NCI-H2196 (cell line): ENCODE results near the gene NSMF.

Experiments
- DNase-seq: peaks from one replicate; lab custom pipeline; 2025; ENCODE audit not compliant: unreplicated experiment; lab: John Stamatoyannopoulos, UW

Gene NSMF

DNA sequence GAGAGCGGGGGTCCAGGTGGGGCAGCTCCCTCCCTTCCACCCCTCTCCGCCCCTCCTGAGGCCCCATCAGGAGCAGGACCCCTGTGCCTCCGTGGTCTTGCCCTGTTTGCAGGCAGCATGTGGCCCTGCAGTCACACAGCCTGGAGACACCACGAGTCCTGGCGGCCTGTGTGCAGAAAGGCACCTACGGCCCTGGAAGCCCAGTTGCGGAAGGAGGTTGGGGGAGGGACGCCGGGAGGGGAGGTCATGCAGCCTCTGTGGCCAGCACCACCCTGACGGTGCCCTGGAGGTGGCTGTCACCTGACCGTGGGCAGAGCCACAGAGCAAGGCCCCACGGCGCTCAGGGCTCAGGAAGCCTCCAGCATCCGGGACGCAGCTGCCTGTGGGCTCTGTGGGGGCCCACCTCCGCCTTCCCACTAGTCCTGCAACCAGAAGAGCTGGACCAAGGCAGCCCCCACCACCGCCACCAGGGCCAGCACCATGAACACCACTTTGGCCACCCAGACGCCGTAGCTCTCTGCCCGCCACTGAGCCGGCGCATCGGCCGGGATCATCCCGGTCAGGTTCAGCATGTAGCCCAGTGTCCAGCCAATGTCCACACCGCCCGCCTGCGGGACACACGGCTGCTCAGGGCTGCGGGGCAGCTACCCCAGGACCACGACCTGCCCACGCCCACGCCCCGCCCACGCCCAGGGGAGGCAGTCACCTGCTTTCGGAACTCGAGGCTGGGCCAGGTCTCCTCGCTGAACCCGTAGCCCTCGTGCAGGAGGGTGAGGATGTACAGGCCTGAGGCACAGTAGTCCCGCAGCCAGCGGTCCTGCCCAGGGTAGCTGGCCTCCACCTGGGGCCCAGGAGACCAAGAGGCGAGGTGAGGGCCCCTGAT lies 24.4 kb downstream of the NSMF start:
- DNase-seq: no peak

DNA sequence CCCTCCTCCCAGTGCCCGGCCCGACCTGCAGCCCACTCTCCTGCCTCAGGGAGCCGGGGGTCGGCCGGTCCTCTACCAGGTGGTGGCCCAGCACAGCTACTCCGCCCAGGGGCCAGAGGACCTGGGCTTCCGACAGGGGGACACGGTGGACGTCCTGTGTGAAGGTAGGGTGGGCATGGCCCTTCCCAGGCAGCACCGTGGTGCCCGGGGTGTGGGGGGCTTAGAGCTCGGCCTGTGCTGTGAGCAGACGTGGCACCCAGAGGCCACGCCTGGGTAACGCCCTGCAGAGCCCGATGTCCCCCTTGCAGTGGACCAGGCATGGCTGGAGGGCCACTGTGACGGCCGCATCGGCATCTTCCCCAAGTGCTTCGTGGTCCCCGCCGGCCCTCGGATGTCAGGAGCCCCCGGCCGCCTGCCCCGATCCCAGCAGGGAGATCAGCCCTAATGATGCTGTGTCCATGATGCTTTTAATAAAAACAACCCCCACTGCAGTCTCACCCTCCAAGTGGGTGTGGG lies 25.2 kb downstream of the NSMF start:
- DNase-seq: no peak

DNA sequence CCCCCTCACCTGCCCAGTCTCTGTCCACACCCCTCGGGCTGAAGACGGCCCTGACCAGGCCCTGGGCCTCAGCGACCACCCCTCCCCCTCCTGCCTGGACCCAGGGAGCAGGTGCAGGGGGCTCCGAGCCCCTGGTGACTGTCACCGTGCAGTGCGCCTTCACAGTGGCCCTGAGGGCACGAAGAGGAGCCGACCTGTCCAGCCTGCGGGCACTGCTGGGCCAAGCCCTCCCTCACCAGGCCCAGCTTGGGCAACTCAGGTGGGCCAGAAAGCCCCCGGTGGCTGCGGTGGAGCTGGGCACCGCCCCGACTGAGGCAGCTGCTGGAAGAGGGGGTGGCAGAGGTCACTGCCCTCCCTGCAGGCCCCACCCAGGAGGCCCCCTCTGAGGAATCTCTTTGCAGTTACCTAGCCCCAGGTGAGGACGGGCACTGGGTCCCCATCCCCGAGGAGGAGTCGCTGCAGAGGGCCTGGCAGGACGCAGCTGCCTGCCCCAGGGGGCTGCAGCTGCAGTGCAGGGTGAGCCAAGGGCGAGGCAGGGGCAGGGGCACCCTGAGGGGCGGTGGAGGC lies 25.7 kb downstream of the NSMF start:
- no peak for DNase-seq

DNA sequence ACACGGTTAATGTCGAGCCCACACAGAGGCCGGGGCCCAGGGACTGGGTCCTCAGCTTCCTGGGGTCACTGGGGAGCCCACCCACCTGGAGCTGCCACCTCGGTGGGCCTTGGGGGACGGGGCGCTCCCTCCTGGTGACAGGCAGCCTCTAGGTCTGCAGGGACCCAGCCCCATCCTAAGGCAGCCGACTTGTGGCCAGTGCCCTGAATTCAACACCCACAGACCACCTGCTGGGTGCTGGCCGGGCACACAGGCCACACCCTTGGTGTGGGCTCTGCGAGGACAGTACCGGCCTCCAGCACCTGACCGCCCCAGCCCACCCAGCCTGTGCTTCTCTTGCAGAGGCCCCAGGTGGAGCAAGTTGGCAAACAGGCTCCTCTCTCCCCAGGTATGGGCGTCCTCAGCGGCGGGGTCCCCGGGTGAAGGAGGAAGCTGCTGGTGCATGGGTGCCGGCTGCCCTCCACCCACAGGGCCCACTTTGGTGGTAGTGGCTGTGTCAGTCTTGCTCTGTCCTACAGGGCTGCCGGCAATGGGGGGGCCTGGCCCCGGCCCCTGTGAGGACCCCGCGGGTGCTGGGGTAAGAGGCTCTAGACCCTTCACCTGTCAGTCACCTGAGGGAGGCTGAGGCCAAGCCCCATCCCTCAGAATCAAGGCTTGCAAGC lies 26.3 kb downstream of the NSMF start:
- no peak for DNase-seq

DNA sequence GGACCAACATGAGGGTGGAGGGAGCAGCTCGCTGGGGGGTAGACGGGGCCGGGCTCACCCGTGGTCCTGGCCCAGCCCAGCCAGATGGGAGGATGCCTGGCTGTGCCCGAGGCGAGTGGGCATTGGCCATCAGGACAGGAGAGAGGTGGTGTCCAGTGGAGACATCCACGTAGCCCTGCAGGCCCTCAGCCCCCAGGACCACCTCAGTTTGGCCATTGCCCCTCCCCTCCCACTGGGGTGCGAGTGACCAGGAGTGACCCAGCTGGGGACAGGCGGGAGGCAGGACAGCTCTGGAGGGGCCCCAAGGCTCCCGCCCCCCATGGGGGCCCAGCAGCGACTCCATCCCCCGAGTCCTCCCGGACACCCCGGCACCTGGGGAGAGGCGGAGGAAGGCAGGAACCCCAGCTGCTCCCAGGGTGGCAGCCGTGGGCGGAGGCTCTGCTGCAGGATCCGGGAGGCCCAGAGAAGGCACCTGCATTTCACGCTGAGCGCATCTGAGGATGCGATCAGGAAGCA lies 27.7 kb downstream of the NSMF start:
- DNase-seq: no peak

DNA sequence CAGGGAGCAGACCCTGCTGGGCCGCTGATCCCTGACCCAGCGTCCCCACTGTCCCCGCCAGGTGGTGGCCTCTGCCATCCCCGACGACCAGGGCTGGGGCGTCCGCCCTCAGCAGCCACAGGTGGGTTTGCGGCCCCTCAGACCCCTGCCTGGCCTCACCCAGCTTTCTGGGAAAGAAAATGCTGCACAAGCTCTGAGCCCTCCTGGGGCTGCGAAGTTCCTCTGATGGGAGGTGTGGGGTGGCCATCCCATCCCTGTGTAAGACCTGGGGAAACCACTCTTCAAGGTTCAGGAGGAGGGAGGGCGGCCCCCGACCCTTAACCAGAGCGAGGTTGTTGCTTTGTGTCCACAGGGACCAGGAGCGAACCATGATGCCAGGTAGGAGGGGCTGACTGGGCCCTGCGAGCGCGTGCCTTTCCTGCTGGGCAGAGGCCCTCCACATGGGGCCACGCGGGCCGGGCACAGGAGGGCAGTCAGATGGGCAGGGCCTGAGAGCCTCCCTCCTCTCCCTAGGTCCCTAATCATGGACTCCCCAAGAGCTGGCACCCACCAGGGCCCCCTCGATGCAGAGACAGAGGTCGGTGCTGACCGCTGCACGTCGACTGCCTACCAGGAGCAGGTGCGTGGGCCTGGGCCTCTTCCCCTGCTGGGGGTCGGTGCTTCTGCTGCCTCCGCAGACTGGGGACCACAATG lies 28.3 kb downstream of the NSMF start:
- no peak for DNase-seq

DNA sequence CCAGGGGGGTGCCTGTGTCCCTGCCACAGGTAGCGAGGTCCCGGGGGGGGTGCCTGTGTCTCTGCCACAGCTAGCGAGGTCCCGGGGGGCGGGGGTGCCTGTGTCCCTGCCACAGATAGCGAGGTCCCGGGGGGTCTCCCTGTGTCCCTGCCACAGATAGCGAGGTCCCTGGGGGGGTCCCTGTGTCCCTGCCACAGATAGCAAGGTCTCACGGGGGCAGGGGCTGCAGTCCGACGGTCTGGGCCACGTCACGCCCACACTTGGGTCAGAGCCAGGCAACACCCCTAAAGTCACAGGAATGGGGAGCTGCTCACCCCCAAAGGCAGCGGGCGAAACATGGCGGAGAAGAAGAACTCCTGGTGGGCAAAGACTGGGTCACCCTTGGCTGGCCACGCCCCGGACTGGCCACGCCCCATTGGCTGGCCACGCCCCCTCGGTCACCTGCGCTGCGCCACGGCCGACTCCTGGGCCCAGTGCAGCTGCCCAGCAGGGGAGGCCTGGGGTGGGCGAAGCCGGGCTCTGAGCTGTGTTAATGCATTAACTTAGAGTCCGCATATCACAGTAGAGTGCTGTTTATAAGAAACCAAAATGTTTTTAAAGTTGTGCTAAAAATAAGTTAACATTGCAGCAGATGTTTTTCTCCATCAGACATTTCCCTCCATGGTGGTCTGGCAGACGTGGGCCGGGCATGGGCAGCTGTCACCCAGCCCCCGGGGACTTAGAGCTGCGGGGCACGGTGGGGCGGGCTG lies 29.0 kb downstream of the NSMF start:
- DNase-seq: peak; percentile 65

DNA sequence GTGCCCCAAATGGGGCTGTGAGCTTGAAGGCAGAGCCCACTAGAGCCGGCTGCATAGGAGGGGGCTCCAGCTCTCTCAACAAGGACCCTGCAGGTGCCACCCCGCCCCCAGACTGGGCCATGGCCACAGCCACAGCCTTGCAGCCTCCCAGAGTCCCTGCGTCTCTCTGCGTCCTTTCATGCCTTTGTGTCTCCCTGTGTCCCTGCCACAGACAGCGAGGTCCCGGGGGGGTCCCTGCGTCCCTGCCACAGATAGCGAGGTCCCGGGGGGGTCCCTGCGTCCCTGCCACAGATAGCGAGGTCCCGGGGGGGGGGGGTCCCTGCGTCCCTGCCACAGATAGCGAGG lies 29.6 kb downstream of the NSMF start:
- no peak for DNase-seq

DNA sequence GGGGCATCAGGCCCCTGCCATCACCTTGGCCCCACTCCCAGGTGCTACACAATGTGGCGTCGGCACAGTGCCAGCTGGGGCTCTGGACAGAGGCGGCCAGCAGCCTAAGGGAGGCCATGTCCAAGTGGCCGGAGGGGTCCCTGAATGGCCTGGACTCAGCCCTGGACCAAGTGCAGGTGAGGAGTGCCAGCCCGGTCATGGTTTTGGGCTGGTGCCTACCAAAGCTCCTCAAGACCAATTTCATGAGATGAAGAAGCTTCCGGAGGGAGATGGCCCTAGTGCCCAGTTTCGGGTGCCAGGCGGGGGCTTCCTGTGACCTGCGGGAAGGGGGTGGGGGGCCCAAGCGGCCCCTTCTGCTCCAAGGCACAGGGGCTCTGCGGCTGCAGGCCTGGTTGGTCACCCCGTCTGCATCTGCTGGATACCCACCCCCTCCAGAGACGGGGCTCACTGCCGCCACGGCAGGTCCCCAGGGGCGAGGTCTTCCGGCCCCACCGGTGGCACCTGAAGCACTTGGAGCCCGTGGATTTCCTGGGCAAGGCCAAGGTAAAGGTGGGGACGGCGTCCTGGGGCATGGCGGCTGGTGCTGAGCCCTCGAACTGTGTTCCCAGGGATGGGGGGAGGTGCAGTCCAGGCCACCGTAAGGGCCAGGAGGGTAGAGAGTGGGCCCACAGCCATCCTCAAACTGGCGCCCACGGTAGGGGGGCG lies 30.1 kb downstream of the NSMF start:
- peak; percentile 27 for DNase-seq

DNA sequence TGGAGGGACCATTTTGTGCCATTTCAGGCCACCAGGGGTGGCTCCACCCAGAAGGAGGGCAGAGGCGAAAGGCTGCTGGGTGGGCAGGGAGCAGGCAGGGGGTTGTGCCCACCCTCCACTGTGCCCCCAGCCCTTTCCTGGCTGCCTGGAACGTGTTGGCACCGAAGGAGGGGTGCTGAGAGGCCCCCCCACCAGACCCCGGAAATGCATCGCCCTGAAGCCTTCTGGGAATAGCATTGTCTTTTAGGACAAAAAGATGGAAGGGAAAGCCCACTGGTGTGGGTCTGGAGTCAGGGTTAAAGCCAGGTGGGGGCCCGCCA lies 30.9 kb downstream of the NSMF start:
- no peak for DNase-seq

DNA sequence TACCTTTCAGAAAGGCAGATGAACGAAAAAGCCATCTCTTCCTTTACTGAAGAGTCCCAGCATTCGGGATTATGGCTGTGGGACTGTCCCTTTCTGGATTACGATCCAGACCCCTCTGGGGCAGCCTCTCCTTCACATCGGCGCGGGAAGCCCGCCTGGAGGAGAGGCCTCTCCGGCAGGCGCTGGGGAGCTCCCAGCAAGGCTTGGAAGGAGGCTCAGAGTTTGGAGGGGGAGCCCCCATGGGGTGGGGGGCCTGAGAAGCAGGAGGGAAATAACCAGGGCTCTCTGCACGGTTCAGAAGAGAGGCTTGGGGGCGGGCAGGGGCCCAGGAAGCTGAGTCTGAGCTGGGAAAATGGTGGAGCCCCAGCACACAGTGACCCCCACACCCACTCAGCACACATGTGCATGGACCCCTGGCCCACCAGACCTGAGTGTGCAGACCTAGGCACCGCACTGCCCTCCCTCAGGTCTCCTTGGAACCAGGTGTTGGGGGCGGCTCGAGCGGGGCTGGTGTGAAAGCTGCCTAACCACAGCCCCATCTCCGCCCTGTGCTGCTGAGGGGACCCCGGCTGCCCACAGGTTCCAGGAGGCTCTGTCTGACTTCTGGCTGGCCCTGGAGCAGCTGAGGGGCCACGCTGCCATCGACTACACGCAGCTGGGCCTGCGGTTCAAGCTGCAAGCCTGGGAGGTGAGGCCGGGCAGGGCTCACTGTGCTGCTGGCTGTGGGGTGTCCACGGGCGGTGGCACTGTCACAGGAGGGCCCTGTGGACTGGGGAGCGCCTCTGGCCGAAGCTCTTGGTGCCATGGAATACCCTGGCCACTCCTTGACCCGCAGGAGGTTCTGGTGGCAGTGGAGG lies 31.5 kb downstream of the NSMF start:
- no peak for DNase-seq

DNA sequence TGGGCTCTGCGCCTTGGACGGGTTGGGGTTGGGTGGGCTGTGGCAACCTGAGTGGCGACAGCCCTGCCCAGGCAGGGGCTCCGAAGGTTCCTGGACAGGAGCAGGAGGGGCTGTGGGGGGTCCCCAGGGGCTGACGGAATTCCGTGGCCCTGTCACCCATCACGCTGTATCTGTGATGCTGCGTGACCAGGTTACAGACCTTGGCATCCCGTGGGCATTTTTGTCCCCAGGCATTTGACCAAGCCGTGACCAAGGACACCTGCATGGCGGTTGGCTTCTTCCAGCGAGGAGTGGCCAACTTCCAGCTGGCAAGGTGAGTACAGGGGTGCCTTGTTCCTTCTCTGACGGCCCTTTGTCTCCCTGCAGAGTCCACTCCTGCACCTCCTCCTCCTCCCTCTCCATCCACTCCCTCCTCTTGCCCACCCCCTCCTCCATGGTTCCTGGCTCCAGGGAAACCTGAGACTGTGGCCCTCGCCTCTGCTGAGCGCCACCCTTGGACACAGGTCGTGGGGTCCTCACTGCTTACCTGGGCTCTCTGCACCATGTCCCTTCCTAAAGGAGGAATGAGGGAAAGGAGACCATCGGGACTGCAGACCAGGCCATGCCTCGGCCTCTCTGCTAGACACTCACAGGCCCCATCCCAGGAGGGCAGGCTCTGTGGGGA lies 33.0 kb downstream of the NSMF start:
- peak; percentile 13 for DNase-seq

DNA sequence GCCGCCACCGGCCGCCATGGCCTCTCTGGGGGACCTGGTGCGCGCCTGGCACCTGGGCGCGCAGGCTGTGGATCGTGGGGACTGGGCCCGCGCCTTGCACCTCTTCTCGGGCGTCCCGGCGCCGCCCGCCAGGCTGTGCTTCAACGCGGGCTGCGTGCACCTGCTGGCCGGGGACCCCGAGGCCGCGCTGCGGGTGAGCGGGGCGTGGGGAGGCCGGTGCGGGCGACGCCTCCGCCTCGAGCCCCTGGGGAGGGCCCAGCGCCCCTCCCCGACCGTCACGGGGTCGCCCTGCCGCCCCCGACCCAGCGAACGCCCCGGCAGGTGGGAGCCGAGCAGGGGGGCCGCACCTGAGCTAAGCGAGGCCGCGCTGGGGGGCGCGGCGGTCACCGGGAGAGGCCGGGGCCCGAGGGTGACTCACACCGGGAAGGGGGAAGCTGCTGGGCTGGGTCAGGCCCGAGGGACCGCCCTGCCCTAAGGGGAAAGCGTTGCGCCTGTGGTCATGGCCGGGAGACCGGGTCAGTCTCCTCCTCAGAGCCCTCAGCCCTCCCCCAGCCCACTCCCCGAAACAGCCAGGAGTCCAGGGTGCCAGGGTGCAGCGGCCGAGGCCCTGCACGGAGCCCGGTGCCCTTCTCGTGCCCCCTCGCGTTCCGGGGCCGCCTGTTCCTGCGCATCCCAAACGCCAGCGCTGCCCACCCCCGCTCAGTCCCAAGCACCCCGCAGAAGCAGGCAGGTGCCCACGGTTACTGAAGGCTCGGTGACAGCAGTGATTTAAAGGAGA lies 35.4 kb downstream of the NSMF start:
- DNase-seq: peak; percentile 20

DNA sequence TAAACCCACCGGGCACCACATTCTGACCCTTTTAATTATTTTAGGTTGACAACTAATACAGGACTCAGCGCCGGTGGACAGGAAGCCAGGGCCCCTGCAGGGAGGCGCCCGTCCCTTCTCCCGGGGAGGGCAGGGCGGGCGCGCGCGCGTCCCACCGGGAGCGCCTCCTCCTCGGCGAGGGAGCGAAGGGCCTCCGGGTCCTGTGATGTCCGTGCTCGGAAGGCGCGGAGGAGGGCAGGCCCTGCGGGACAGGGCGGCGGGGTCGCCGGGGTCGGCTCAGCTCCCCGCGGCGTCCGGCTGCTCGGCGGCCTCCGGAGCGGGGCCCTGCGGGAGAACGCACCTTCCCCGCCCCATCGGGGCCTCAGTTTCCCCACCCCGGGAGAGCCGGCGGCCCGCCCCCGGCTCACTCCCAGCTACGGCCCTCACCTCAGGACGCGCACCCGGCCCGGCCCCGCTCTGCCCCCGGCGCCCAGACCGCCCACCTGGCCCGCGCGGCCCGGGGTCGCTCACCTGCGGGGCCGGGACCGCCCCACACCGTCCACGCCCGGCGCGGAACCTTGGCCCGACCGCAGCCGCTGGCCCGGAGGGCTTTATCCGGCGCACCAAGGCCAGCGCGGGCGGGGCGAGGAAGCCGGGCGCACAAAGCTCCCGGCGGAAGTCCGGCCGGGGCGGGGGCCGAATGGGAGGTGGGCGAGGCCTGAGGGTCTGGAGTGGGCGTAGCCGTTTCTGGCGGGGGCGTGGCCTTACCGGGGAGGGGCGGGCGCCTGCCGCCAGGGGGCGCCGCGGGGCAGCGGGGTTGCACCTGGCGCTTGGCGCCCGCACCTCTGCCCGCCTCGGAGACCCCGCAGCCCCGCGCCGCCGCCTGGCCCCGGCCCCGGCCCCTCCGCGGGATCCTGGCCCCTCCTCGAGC lies 36.3 kb downstream of the NSMF start, which contains the start of the genes EXD3 and NOXA1:
EXD3 (minus strand) TSS at position 559 of the 910 bp plus-strand sequence. CDS start 27,805 bp downstream, outside the sequence.
NOXA1 (plus strand) TSS at position 790 of the 910 bp plus-strand sequence. CDS start 137 bp downstream, outside the sequence.
- DNase-seq: peak; percentile 97

DNA sequence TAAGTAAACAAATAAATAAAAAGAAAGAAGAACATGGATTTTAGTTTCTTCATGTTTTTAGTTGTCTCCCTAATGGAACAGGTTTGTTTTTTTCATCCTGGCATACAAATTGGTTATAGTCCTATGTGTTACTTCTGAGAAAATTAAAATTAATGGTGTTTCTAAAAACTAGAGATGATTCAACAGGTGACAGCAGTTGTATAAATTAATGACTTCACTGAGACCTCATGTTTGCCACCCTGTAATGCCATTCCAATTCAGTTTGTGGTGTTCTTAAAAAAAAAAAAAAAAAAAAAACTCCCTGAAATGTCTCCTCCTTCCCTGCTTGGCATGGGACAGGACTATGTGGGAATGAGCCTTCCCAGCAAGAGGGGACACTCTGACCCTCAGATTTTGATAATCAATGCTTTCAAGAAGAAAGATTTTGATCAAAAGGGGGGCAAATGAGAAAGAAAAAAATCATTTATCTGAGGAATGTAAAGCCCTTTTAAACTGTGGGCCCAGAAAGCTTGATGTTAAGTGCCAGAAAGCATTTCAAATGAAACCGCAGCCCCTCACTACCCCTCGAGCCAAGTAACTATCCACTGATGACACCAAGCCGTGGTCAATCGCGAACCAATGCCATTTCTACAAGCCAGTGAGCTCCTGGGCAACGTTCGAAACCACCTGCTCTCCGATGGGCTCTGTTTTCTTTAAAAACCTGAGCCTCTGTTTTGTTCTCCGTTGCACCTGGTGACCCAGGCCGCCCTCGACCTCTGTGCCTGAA lies 37.1 kb downstream of the NSMF start:
- DNase-seq: no peak
